Immature natural killer cell (primary cell): Measurements from ENCODE around the gene FNDC5. TPM values are rescaled to one million over a fixed set of nuclear protein-coding genes. Genes with fewer than 3 reads are reported as not detected.

Source experiments
- DNase-seq, 3 donors: peaks; one replicate each; pipeline ENCODE4 v3.0.0; 2022; ENCODE audit warnings: mixed read lengths in 1 of 3
- H3K27ac Mint-ChIP-seq, 6 donors: one replicate each; pipeline ENCODE4 v1.8.0; 2020; ENCODE audit warnings: mixed read lengths in 6 of 6, mild to moderate bottlenecking in 5 of 6, inconsistent platforms in 4 of 6, moderate library complexity in 3 of 6
- H3K27me3 Mint-ChIP-seq, 3 donors: one replicate each; pipeline ENCODE4 v1.8.0; 2020 to 2021; ENCODE audit warnings: low read depth in 3 of 3, mild to moderate bottlenecking in 3 of 3, mixed read lengths in 3 of 3, moderate library complexity in 3 of 3, inconsistent platforms in 1 of 3
- H3K36me3 Mint-ChIP-seq, 3 donors: one replicate each; pipeline ENCODE4 v1.8.0; 2020; ENCODE audit warnings: mixed read lengths in 3 of 3, inconsistent platforms in 2 of 3, mild to moderate bottlenecking in 2 of 3
- H3K4me1 Mint-ChIP-seq, 2 donors: one replicate each; pipeline ENCODE4 v1.8.0; 2020; ENCODE audit warnings: inconsistent platforms in 2 of 2, mild to moderate bottlenecking in 2 of 2, mixed read lengths in 2 of 2, moderate library complexity in 1 of 2
- H3K4me3 Mint-ChIP-seq, 5 donors: one replicate each; pipeline ENCODE4 v1.8.0; 2020; ENCODE audit warnings: mild to moderate bottlenecking in 5 of 5, mixed read lengths in 5 of 5, inconsistent platforms in 3 of 5, moderate library complexity in 3 of 5
- H3K9me3 Mint-ChIP-seq, 6 donors: one replicate each; pipeline ENCODE4 v1.8.0; 2020; ENCODE audit warnings: mild to moderate bottlenecking in 6 of 6, mixed read lengths in 6 of 6, inconsistent platforms in 4 of 6, moderate library complexity in 3 of 6
- polyA plus RNA-seq, 3 donors: library from polyadenylated mRNA; unstranded; fragments of 300-500 nt; fragmentation: Illumina TruSeq; gene quantifications; one replicate each; pipeline ENCODE4 v1.2.3, GENCODE V29; 2021

Gene FNDC5
- polyA plus RNA-seq, 3 donors from 2014 or later: not detected

- H3K9me3 Mint-ChIP-seq: no peaks in the 10 kb centered on the region
- no peaks in the 10 kb centered on the region for H3K36me3 Mint-ChIP-seq
- H3K4me3 Mint-ChIP-seq: no peak overlapping the region
- H3K4me1 Mint-ChIP-seq: peaks cover 0 to 4% of the 10 kb centered on the region in 2 donors
- H3K27ac Mint-ChIP-seq: no peak overlapping the region
- H3K27me3 Mint-ChIP-seq: peaks cover 6 to 21% (median 13%) of the 10 kb centered on the region in 3 donors
- DNase-seq: no peak
Measured at GRCh38 chr1:32884726-32885125, 14.0 kb upstream of the FNDC5 start.

GRCh38 chr1:32884032-32884372 lies 13.3 kb upstream of the FNDC5 start:
- no peak for DNase-seq
- H3K27ac Mint-ChIP-seq: no peak overlapping the region
- peaks cover 6 to 24% (median 8%) of the 10 kb centered on the region in 3 donors for H3K27me3 Mint-ChIP-seq
- H3K9me3 Mint-ChIP-seq: no peaks in the 10 kb centered on the region
- no peaks in the 10 kb centered on the region for H3K36me3 Mint-ChIP-seq
- H3K4me3 Mint-ChIP-seq: no peak overlapping the region
- peaks cover 0 to 4% of the 10 kb centered on the region in 2 donors for H3K4me1 Mint-ChIP-seq

- H3K27me3 Mint-ChIP-seq: peaks cover 6 to 21% (median 8%) of the 10 kb centered on the region in 3 donors
- H3K4me1 Mint-ChIP-seq: peaks cover 0 to 4% of the 10 kb centered on the region in 2 donors
- no peaks in the 10 kb centered on the region for H3K36me3 Mint-ChIP-seq
- no peak for DNase-seq
- H3K4me3 Mint-ChIP-seq: no peak overlapping the region
- H3K27ac Mint-ChIP-seq: no peak overlapping the region
- no peaks in the 10 kb centered on the region for H3K9me3 Mint-ChIP-seq
Measured at GRCh38 chr1:32883338-32884031, 12.8 kb upstream of the FNDC5 start.

- no peak overlapping the region for H3K27ac Mint-ChIP-seq
- DNase-seq: no peak
- peaks cover 0 to 4% of the 10 kb centered on the region in 2 donors for H3K4me1 Mint-ChIP-seq
- H3K36me3 Mint-ChIP-seq: no peaks in the 10 kb centered on the region
- H3K4me3 Mint-ChIP-seq: no peak overlapping the region
- H3K27me3 Mint-ChIP-seq: peaks cover 0 to 9% (median 8%) of the 10 kb centered on the region in 3 donors
- H3K9me3 Mint-ChIP-seq: no peaks in the 10 kb centered on the region
Measured at GRCh38 chr1:32881871-32882850, 11.4 kb upstream of the FNDC5 start.

- no peak overlapping the region for H3K4me3 Mint-ChIP-seq
- H3K9me3 Mint-ChIP-seq: no peaks in the 10 kb centered on the region
- H3K36me3 Mint-ChIP-seq: no peaks in the 10 kb centered on the region
- no peak overlapping the region for H3K27ac Mint-ChIP-seq
- H3K27me3 Mint-ChIP-seq: peaks cover 0 to 10% (median 8%) of the 10 kb centered on the region in 3 donors
- no peak for DNase-seq
- H3K4me1 Mint-ChIP-seq: peaks cover 0 to 3% of the 10 kb centered on the region in 2 donors
Measured at GRCh38 chr1:32881291-32881690, 10.6 kb upstream of the FNDC5 start.

- H3K9me3 Mint-ChIP-seq: no peaks in the 10 kb centered on the region
- no peaks in the 10 kb centered on the region for H3K4me1 Mint-ChIP-seq
- DNase-seq: no peak
- no peaks in the 10 kb centered on the region for H3K36me3 Mint-ChIP-seq
- peaks cover 0 to 10% (median 6%) of the 10 kb centered on the region in 3 donors for H3K27me3 Mint-ChIP-seq
- H3K4me3 Mint-ChIP-seq: no peak overlapping the region
- no peak overlapping the region for H3K27ac Mint-ChIP-seq
Measured at GRCh38 chr1:32878637-32879041, 7.9 kb upstream of the FNDC5 start.

- no peak for DNase-seq
- H3K36me3 Mint-ChIP-seq: no peaks in the 10 kb centered on the region
- H3K27ac Mint-ChIP-seq: no peak overlapping the region
- H3K9me3 Mint-ChIP-seq: no peaks in the 10 kb centered on the region
- no peaks in the 10 kb centered on the region for H3K4me1 Mint-ChIP-seq
- H3K27me3 Mint-ChIP-seq: peaks cover 0 to 10% (median 5%) of the 10 kb centered on the region in 3 donors
- H3K4me3 Mint-ChIP-seq: no peak overlapping the region
Measured at GRCh38 chr1:32878183-32878582, 7.5 kb upstream of the FNDC5 start.

- H3K27ac Mint-ChIP-seq: no peak overlapping the region
Measured at GRCh38 chr1:32877211-32878110, 6.7 kb upstream of the FNDC5 start.

GRCh38 chr1:32876341-32877210 lies 5.9 kb upstream of the FNDC5 start:
- Mint-ChIP-seq H3K4me3 (no peak overlapping the region), H3K9me3 (no peaks in the 10 kb centered on the region), H3K27me3 (peaks cover 3 to 15% (median 9%) of the 10 kb centered on the region in 3 donors), H3K4me1 (peaks cover 4 to 5% of the 10 kb centered on the region in 2 donors), H3K27ac (no peak overlapping the region), H3K36me3 (no peaks in the 10 kb centered on the region)
- DNase-seq: peak; percentile 47 to 60 (median 51)

More at GRCh38 chr1:32877211-32878110, 6.7 kb upstream of the FNDC5 start:
- H3K4me1 Mint-ChIP-seq: peaks cover 0 to 3% of the 10 kb centered on the region in 2 donors
- DNase-seq: no peak
- H3K36me3 Mint-ChIP-seq: no peaks in the 10 kb centered on the region
- H3K27me3 Mint-ChIP-seq: peaks cover 3 to 14% (median 8%) of the 10 kb centered on the region in 3 donors
- H3K4me3 Mint-ChIP-seq: no peak overlapping the region
- H3K9me3 Mint-ChIP-seq: no peaks in the 10 kb centered on the region

- H3K27ac Mint-ChIP-seq: no peak overlapping the region
- peaks cover 11% of the 10 kb centered on the region in 2 donors for H3K4me1 Mint-ChIP-seq
- no peaks in the 10 kb centered on the region for H3K36me3 Mint-ChIP-seq
- H3K4me3 Mint-ChIP-seq: no peak overlapping the region
- no peaks in the 10 kb centered on the region for H3K9me3 Mint-ChIP-seq
- H3K27me3 Mint-ChIP-seq: peaks cover 5 to 18% (median 13%) of the 10 kb centered on the region in 3 donors
- DNase-seq: no peak
Measured at GRCh38 chr1:32874860-32875752, 4.4 kb upstream of the FNDC5 start.

- DNase-seq: no peak
- H3K27me3 Mint-ChIP-seq: peaks cover 10 to 21% (median 17%) of the 10 kb centered on the region in 3 donors
- no peak overlapping the region for H3K27ac Mint-ChIP-seq
- peaks cover 11 to 15% of the 10 kb centered on the region in 2 donors for H3K4me1 Mint-ChIP-seq
- no peaks in the 10 kb centered on the region for H3K9me3 Mint-ChIP-seq
- peaks cover 4 to 7% (median 4%) of the 10 kb centered on the region in 3 donors for H3K36me3 Mint-ChIP-seq
- no peak overlapping the region for H3K4me3 Mint-ChIP-seq
Measured at GRCh38 chr1:32873484-32873883, 2.8 kb upstream of the FNDC5 start.

GRCh38 chr1:32872192-32872460 lies 1.4 kb upstream of the FNDC5 start:
- Mint-ChIP-seq H3K4me1 (peaks cover 11 to 15% of the 10 kb centered on the region in 2 donors), H3K27me3 (peaks cover 10 to 21% (median 17%) of the 10 kb centered on the region in 3 donors), H3K36me3 (peaks cover 7 to 11% (median 7%) of the 10 kb centered on the region in 3 donors), H3K27ac (no peak overlapping the region), H3K4me3 (peak overlapping the region in 1 of 5 donors; percentile 15), H3K9me3 (no peaks in the 10 kb centered on the region)
- DNase-seq: no peak
